K562 (cell line): ENCODE results near the gene ATP9A. TPM values are rescaled to one million over a fixed set of nuclear protein-coding genes. Genes with fewer than 3 reads are reported as not detected.

ENCODE experiments used
- ATAC-seq: fragments of 200-7000 bp; cut with Tn5 transposase; 3 replicates; pipeline ENCODE4 v1.9.1; 2020; ENCODE audit warnings: moderate library complexity
- BruUV-seq: library from RNA; stranded (reverse); fragments of 400-500 nt; replicated peaks from 2 replicates; lab custom pipeline; 2021; lab: Mats Ljungman, UMichigan
- CTCF ChIA-PET: fragments of 300-600 bp; formaldehyde crosslinking; extraction: SDS; loops from one replicate; lab custom pipeline; 2021; ENCODE audit warnings: low intra/inter-chr PET ratio; lab: Yijun Ruan, JAX
- POLR2A ChIA-PET: fragments of 300-600, 350-650 bp; sonication (Branson Sonifier 250); formaldehyde crosslinking; extraction: SDS; loops from one replicate; lab custom pipeline; 2021; ENCODE audit warnings: antibody characterized with exemption, inconsistent platforms; lab: Yijun Ruan, JAX
- DNase-seq, 4 experiments: peaks; one replicate each; pipeline versions ENCODE4 v3.0.0 to v3.0.0-alpha.2; 2011 to 2018; ENCODE audit warnings: low spot score in 3 of 4, mixed read lengths in 3 of 4; ENCODE audit errors: extremely low read depth in 1 of 4
- FAIRE-seq: peaks from 2 replicates; lab custom pipeline; 2011; peaks lifted over from hg19 to GRCh38; lab: Jason Lieb, UNC
- H2AFZ ChIP-seq: 2 replicates; pipeline ENCODE4 v1.6.0; 2011; ENCODE audit warnings: low read depth, low read length, control low read depth, inconsistent platforms
- H3K27ac ChIP-seq: fragments of 200-600 bp; 3 replicates; pipeline ENCODE4 v1.8.0; 2011; ENCODE audit warnings: low read depth, mild to moderate bottlenecking, control low read depth, inconsistent platforms, low read length, moderate library complexity, mixed read lengths; ENCODE audit errors: extremely low read depth
- H3K27me3 ChIP-seq, 2 experiments: fragments of 300-600 bp in 1 of 2; 2 replicates in 1 of 2; 3 replicates in 1 of 2; pipeline versions ENCODE4 v1.6.0 to v1.8.0; 2011; ENCODE audit warnings: inconsistent platforms in 2 of 2, low read length in 2 of 2, mild to moderate bottlenecking in 1 of 2, mixed read lengths in 1 of 2, moderate library complexity in 1 of 2; ENCODE audit not compliant: control insufficient read depth in 2 of 2, insufficient read depth in 2 of 2
- H3K36me3 ChIP-seq: fragments of 300-600 bp; 3 replicates; pipeline ENCODE4 v1.8.0; 2011; ENCODE audit warnings: mild to moderate bottlenecking, low read length, inconsistent platforms; ENCODE audit not compliant: control insufficient read depth, insufficient read depth
- H3K4me1 ChIP-seq, 2 experiments: fragments of 200-600 bp in 1 of 2; replicated peaks in 1 of 2; 2 replicates in 1 of 2; 3 replicates in 1 of 2; pipeline versions ENCODE4 v1.5.1 to v1.8.0; 2011; ENCODE audit warnings: inconsistent platforms in 2 of 2, low read length in 2 of 2, mild to moderate bottlenecking in 1 of 2, mixed read lengths in 1 of 2, moderate library complexity in 1 of 2; ENCODE audit not compliant: control insufficient read depth in 2 of 2, insufficient read depth in 2 of 2
- H3K4me2 ChIP-seq: 2 replicates; pipeline ENCODE4 v1.6.1; 2011; ENCODE audit warnings: low read length, control low read depth, inconsistent platforms, mixed read lengths; ENCODE audit not compliant: insufficient read depth
- H3K4me3 ChIP-seq: fragments of 200-600 bp; sonication (generic), shearing (Covaris generic); 2 replicates; pipeline ENCODE4 v1.5.1; 2016; ENCODE audit warnings: control low read depth, inconsistent platforms
- H3K79me2 ChIP-seq: fragments of 200-600 bp; 3 replicates; pipeline ENCODE4 v1.8.0; 2011; ENCODE audit warnings: low read length, inconsistent platforms; ENCODE audit not compliant: control insufficient read depth, insufficient read depth
- H3K9ac ChIP-seq, 2 experiments: 2 replicates each; pipeline versions ENCODE4 v1.6.0 to v1.6.1; 2011; ENCODE audit warnings: low read depth in 2 of 2, low read length in 2 of 2, control low read depth in 1 of 2, inconsistent platforms in 1 of 2, mild to moderate bottlenecking in 1 of 2, mixed read lengths in 1 of 2; ENCODE audit not compliant: insufficient read depth in 1 of 2
- H3K9me1 ChIP-seq: one replicate; pipeline ENCODE4 v1.6.0; 2011; ENCODE audit warnings: inconsistent platforms, mild to moderate bottlenecking, low read length, moderate library complexity; ENCODE audit not compliant: control insufficient read depth, insufficient read depth
- H3K9me3 ChIP-seq: replicated peaks from 2 replicates; pipeline ENCODE4 v1.5.1; 2011; ENCODE audit warnings: low read depth, low read length, inconsistent platforms; ENCODE audit not compliant: control insufficient read depth, insufficient read depth
- H4K20me1 ChIP-seq: replicated peaks from 2 replicates; pipeline ENCODE4 v1.6.1; 2011; ENCODE audit warnings: low read length, inconsistent platforms, mixed read lengths; ENCODE audit not compliant: control insufficient read depth, insufficient read depth
- ATF1 ChIP-seq, 2 experiments: fragments of 450-650 bp in 1 of 2; IDR thresholded peaks; 2 replicates each; pipeline ENCODE4 v1.6.1; 2016; ENCODE audit warnings: missing compliant biosample characterization in 1 of 2, missing genetic modification characterization in 1 of 2
- CEBPB ChIP-seq: fragments of 450-650 bp; IDR thresholded peaks from 2 replicates; pipeline ENCODE4 v1.6.1; 2016; ENCODE audit warnings: missing genetic modification characterization, missing compliant biosample characterization
- HNRNPK ChIP-seq: fragments of 200-400 bp; formaldehyde crosslinking; IDR thresholded peaks from one replicate; pipeline ENCODE4 v1.6.1; 2018; ENCODE audit warnings: mild to moderate bottlenecking, low read depth, low read length; ENCODE audit not compliant: poor library complexity, severe bottlenecking
- ILK ChIP-seq: fragments of 450-650 bp; IDR thresholded peaks from 2 replicates; pipeline ENCODE4 v1.6.1; 2016; ENCODE audit warnings: missing genetic modification characterization, low read depth, mild to moderate bottlenecking, missing compliant biosample characterization, moderate library complexity, borderline replicate concordance
- PTBP1 ChIP-seq: fragments of 200-400 bp; formaldehyde crosslinking; IDR thresholded peaks from 2 replicates; pipeline ENCODE4 v1.6.1; 2017; ENCODE audit warnings: low read depth, low read length
- ZNF41 ChIP-seq: fragments of 250-450 bp; sonication (Bioruptor Pico); conservative IDR thresholded peaks from 2 replicates; pipeline ENCODE4 v1.4.0; 2020; ENCODE audit warnings: mild to moderate bottlenecking
- WGBS: fragments of 100-300 bp; shearing (Covaris generic); methylation state at CpG from one replicate; pipeline ENCODE4 v1.1.6; 2016; ENCODE audit warnings: low coverage, mixed read lengths; ENCODE audit not compliant: insufficient coverage; ENCODE audit errors: missing lambda C conversion rate; 5-methylcytosine and 5-hydroxymethylcytosine counted together
- in situ Hi-C: fragments of 300-500 bp; cut with MboI; formaldehyde crosslinking; loops from 4 replicates; pipeline ENCODE4 v1.15.0; 2018; ENCODE audit warnings: inconsistent platforms, mixed read lengths
- intact Hi-C: fragments of 100-400 bp; cut with micrococcal nuclease; formaldehyde crosslinking; loops from 2 replicates; pipeline ENCODE4 v1.14.2; 2022
- polyA plus RNA-seq, 8 experiments: library from polyadenylated mRNA; depleted of rRNA in 4 of 8; stranded (reverse) in 5 of 8; unstranded in 3 of 8; fragments of >200 nt; fragmentation: Nextera tagmentation in 2 of 8; fragmentation: Illumina TruSeq in 1 of 8; extraction: Ambion mirVana in 2 of 8; extraction: Trizol in 1 of 8; gene quantifications; 2 replicates each; pipeline versions ENCODE4 v1.2.1 to v1.2.3, GENCODE V29; 2011 to 2014; ENCODE audit warnings: inconsistent platforms in 1 of 8, missing spikeins in 1 of 8
- total RNA-seq, 7 experiments: library from RNA; depleted of rRNA in 6 of 7; stranded (reverse); fragments of >200 nt in 6 of 7; fragmentation: Illumina TruSeq in 2 of 7; extraction: Trizol in 2 of 7; gene quantifications; 2 replicates each; pipeline versions ENCODE4 v1.2.1 to v1.2.3, GENCODE V29; 2011 to 2021; ENCODE audit warnings: low replicate concordance in 1 of 7
- TF ChIP-seq, protein P1 (sequence below): fragments of 250-450 bp; sonication (Bioruptor Pico); IDR thresholded peaks from 2 replicates; pipeline ENCODE4 v1.5.0; 2020; ENCODE audit warnings: mild to moderate bottlenecking
- TF ChIP-seq, protein P2 (sequence below): fragments of 250-450 bp; sonication (Bioruptor Pico); IDR thresholded peaks from 2 replicates; pipeline ENCODE4 v1.5.0; 2022; ENCODE audit warnings: mild to moderate bottlenecking
- TF ChIP-seq, protein P3 (sequence below): sonication (generic); formaldehyde crosslinking; IDR thresholded peaks from 2 replicates; pipeline ENCODE4 v1.8.0; 2023; ENCODE audit warnings: mild to moderate bottlenecking, missing genetic modification reagents
- TF ChIP-seq, protein P4 (sequence below): fragments of 450-650 bp; formaldehyde crosslinking; IDR thresholded peaks from 2 replicates; pipeline ENCODE4 v1.4.0; 2020; ENCODE audit warnings: mild to moderate bottlenecking, moderate library complexity

ATP9A gene
- total and polyA plus RNA-seq, 9 of the 15 experiments (the other 6 are each of a cell fraction or from before 2014, with no cell fraction given) = 0.18 to 0.62 (median 0.29) TPM

DNA sequence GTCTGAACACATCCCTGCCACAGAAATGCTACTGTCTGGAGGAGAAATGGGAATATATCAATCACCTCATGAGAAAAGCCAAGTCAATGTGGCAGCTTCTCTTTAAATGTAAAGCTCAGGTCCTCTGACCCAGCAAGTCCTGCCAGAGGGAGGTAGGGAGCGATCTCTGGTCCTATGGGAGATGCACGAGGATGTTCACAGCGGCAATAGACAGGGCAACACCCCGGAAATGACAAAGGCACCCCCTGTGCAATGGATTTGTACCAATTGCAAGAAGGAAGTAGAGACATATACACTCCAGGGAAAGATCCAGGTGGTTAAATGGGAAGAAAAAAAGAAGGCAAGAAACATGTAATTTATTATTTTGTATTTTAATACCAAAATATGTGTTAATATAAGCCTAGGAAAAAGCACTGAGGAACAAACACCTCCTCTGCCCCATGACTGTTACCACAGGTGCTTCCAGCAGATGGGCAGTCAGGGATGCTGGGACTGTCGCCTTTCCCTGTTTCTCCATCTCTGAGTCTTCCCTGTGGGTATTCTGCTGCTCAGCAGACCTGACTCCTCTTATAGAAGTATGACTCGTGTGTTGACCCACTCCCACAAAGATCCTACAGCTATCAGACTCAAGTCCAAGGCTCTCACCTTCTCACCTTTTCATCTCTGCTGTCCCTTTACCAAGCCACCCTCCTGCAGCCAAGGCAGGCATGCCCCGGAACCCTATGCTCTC is 20.8 kb downstream of the ATP9A start:
- 0% methylated on average over 7 of the region's 7 CpGs for WGBS
- no peak for DNase-seq
- TF ChIP-seq ZNF41 (CRISPR knock-in tag) (no peak), HNRNPK (no peak), PTBP1 (no peak), CEBPB (tag) (no peak), ATF1 (CRISPR knock-in tag; IDR thresholded peaks at IDR 0.05) (no peak), ATF1 (tag; IDR thresholded peaks at IDR 0.05) (no peak), ILK (tag) (no peak)
- TF ChIP-seq, protein P1, sequence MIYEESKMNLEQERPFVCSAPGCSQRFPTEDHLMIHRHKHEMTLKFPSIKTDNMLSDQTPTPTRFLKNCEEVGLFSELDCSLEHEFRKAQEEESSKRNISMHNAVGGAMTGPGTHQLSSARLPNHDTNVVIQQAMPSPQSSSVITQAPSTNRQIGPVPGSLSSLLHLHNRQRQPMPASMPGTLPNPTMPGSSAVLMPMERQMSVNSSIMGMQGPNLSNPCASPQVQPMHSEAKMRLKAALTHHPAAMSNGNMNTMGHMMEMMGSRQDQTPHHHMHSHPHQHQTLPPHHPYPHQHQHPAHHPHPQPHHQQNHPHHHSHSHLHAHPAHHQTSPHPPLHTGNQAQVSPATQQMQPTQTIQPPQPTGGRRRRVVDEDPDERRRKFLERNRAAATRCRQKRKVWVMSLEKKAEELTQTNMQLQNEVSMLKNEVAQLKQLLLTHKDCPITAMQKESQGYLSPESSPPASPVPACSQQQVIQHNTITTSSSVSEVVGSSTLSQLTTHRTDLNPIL = no peak
- TF ChIP-seq, protein P2, sequence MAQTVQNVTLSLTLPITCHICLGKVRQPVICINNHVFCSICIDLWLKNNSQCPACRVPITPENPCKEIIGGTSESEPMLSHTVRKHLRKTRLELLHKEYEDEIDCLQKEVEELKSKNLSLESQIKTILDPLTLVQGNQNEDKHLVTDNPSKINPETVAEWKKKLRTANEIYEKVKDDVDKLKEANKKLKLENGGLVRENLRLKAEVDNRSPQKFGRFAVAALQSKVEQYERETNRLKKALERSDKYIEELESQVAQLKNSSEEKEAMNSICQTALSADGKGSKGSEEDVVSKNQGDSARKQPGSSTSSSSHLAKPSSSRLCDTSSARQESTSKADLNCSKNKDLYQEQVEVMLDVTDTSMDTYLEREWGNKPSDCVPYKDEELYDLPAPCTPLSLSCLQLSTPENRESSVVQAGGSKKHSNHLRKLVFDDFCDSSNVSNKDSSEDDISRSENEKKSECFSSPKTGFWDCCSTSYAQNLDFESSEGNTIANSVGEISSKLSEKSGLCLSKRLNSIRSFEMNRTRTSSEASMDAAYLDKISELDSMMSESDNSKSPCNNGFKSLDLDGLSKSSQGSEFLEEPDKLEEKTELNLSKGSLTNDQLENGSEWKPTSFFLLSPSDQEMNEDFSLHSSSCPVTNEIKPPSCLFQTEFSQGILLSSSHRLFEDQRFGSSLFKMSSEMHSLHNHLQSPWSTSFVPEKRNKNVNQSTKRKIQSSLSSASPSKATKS (CRISPR knock-in tag) = no peak
- TF ChIP-seq, protein P3, sequence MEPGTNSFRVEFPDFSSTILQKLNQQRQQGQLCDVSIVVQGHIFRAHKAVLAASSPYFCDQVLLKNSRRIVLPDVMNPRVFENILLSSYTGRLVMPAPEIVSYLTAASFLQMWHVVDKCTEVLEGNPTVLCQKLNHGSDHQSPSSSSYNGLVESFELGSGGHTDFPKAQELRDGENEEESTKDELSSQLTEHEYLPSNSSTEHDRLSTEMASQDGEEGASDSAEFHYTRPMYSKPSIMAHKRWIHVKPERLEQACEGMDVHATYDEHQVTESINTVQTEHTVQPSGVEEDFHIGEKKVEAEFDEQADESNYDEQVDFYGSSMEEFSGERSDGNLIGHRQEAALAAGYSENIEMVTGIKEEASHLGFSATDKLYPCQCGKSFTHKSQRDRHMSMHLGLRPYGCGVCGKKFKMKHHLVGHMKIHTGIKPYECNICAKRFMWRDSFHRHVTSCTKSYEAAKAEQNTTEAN (CRISPR knock-in tag) = no peak
- TF ChIP-seq, protein P4, sequence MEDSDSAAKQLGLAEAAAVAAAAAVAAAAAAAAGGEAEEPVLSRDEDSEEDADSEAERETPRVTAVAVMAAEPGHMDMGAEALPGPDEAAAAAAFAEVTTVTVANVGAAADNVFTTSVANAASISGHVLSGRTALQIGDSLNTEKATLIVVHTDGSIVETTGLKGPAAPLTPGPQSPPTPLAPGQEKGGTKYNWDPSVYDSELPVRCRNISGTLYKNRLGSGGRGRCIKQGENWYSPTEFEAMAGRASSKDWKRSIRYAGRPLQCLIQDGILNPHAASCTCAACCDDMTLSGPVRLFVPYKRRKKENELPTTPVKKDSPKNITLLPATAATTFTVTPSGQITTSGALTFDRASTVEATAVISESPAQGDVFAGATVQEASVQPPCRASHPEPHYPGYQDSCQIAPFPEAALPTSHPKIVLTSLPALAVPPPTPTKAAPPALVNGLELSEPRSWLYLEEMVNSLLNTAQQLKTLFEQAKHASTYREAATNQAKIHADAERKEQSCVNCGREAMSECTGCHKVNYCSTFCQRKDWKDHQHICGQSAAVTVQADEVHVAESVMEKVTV (CRISPR knock-in tag) = no peak
- TF ChIP-seq, all 486 proteins: peak for 0
- POLR2A ChIA-PET = no interaction called here
- BruUV-seq = no TSS peak
- FAIRE-seq = no peak
- CTCF ChIA-PET = no interaction called here
- no peak overlapping the region for H3K27ac ChIP-seq
- no peak for ATAC-seq
- no peak overlapping the region for H2AFZ ChIP-seq
- no peak overlapping the region for H3K4me2 ChIP-seq
- in situ Hi-C loops (no loop called here), intact Hi-C loops (no loop called here)
- H3K4me1 ChIP-seq = no peaks in the 10 kb centered on the region
- no peaks in the 10 kb centered on the region for H3K9me3 ChIP-seq
- no peak overlapping the region for H3K9ac ChIP-seq
- H3K4me3 ChIP-seq = no peak overlapping the region
- H3K36me3 ChIP-seq = no peaks in the 10 kb centered on the region
- no peaks in the 10 kb centered on the region; the same call in 1 of the 2 replicates for H4K20me1 ChIP-seq
- peaks cover 8 to 14% of the 10 kb centered on the region in 2 experiments; a peak in 3 of 5 replicates for H3K27me3 ChIP-seq
- H3K79me2 ChIP-seq = no peaks in the 10 kb centered on the region
- no peaks in the 10 kb centered on the region for H3K9me1 ChIP-seq
